Neural progenitor cell (in vitro differentiated cells): Measurements from ENCODE around the gene MBOAT1. TPM values are rescaled to one million over a fixed set of nuclear protein-coding genes. Genes with fewer than 3 reads are reported as not detected.

Experiments used
- DNase-seq: peaks from one replicate; pipeline ENCODE4 v3.0.0-alpha.2; 2016; ENCODE audit warnings: low spot score
- H2AFZ ChIP-seq: fragments of 200-600 bp; sonication (generic); replicated peaks from 2 replicates; pipeline ENCODE4 v1.6.1; 2016; ENCODE audit warnings: antibody characterized with exemption
- H3F3A ChIP-seq: fragments of 200-600 bp; sonication (generic); 2 replicates; pipeline ENCODE4 v1.6.1; 2016; ENCODE audit warnings: antibody characterized with exemption, low read depth
- H3K27ac ChIP-seq: fragments of 200-600 bp; sonication (generic); 2 replicates; pipeline ENCODE4 v1.5.1; 2016; ENCODE audit warnings: mild to moderate bottlenecking
- H3K27me3 ChIP-seq: fragments of 200-600 bp; sonication (generic); 2 replicates; pipeline ENCODE4 v1.6.1; 2016; ENCODE audit warnings: mild to moderate bottlenecking, moderate library complexity
- H3K36me3 ChIP-seq: fragments of 200-600 bp; sonication (generic); 2 replicates; pipeline ENCODE4 v1.5.1; 2016
- H3K4me1 ChIP-seq: fragments of 200-600 bp; sonication (generic); 2 replicates; pipeline ENCODE4 v1.6.1; 2016; ENCODE audit warnings: mixed run types
- H3K4me2 ChIP-seq: fragments of 200-600 bp; sonication (generic); 2 replicates; pipeline ENCODE4 v1.6.1; 2016
- H3K4me3 ChIP-seq: fragments of 200-600 bp; sonication (generic); 2 replicates; pipeline ENCODE4 v1.5.1; 2016
- H3K79me2 ChIP-seq: fragments of 200-600 bp; sonication (generic); 2 replicates; pipeline ENCODE4 v1.6.1; 2016; ENCODE audit warnings: low read depth
- H3K9ac ChIP-seq: fragments of 200-600 bp; sonication (generic); 2 replicates; pipeline ENCODE4 v1.6.1; 2016
- H3K9me3 ChIP-seq: fragments of 200-600 bp; sonication (generic); 2 replicates; pipeline ENCODE4 v1.5.1; 2016; ENCODE audit warnings: low read depth
- H4K20me1 ChIP-seq: fragments of 200-600 bp; sonication (generic); 2 replicates; pipeline ENCODE4 v1.6.1; 2016; ENCODE audit warnings: low read depth
- H3K27ac Mint-ChIP-seq: 3 replicates; pipeline ENCODE4 v1.8.0; 2021; ENCODE audit warnings: mixed read lengths
- H3K27me3 Mint-ChIP-seq: 2 replicates; pipeline ENCODE4 v1.8.0; 2022; ENCODE audit warnings: low read depth, mild to moderate bottlenecking, inconsistent platforms, moderate library complexity, mixed read lengths; ENCODE audit not compliant: insufficient read depth
- H3K36me3 Mint-ChIP-seq: 3 replicates; pipeline ENCODE4 v1.8.0; 2021; ENCODE audit warnings: mixed read lengths
- H3K4me1 Mint-ChIP-seq: 3 replicates; pipeline ENCODE4 v1.8.0; 2021; ENCODE audit warnings: mixed read lengths
- H3K4me3 Mint-ChIP-seq: 3 replicates; pipeline ENCODE4 v1.8.0; 2021; ENCODE audit warnings: mild to moderate bottlenecking, moderate library complexity, mixed read lengths
- H3K9me3 Mint-ChIP-seq: 3 replicates; pipeline ENCODE4 v1.8.0; 2020; ENCODE audit warnings: mixed read lengths
- EZH2 ChIP-seq: fragments of 200-600 bp; sonication (generic); IDR thresholded peaks from 2 replicates; pipeline ENCODE4 v1.6.1; 2017; ENCODE audit warnings: antibody characterized with exemption, mild to moderate bottlenecking, moderate library complexity
- EZH2phosphoT487 ChIP-seq: fragments of 200-600 bp; sonication (generic); IDR thresholded peaks from 2 replicates; pipeline ENCODE4 v1.6.1; 2017; ENCODE audit warnings: antibody characterized with exemption
- total RNA-seq: library from RNA; depleted of rRNA; stranded (reverse); fragments of >200 nt; gene quantifications from 2 replicates; pipeline ENCODE4 v1.2.3, GENCODE V29; 2015; ENCODE audit warnings: low replicate concordance
- TF ChIP-seq, protein P1 (sequence below): fragments of 200-600 bp; sonication (generic); IDR thresholded peaks from 2 replicates; pipeline ENCODE4 v1.5.1; 2017; ENCODE audit warnings: antibody characterized with exemption, mild to moderate bottlenecking

The MBOAT1 gene
- total RNA-seq, 1 donor from 2014 or later = 0.45 TPM

DNA sequence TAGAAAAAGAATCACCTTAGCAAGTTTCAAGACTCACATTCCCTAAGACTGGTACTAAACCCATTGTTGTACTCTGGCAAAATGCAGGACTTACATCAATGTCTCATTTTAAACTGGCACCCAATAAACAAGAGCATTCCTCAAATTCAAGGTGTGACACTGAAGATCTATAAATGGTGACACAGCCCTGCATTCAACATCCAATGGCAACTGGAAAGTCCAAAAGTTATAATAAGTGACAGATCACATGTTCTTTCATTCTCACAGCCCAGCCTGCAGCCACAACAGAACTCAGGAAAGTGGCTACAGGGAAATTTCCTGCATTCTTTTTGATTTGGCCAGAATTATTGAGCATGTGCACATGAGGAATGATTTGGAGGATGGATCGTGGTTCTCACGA lies 57.5 kb downstream of the MBOAT1 start:
- H3K27ac Mint-ChIP-seq = no peak overlapping the region
- Histone ChIP-seq H3K4me1 (peaks cover 2% of the 10 kb centered on the region), H3K27me3 (no peaks in the 10 kb centered on the region), H3K27ac (no peak overlapping the region), H3K9ac (no peak overlapping the region), H3K79me2 (no peaks in the 10 kb centered on the region), H4K20me1 (no peaks in the 10 kb centered on the region), H2AFZ (no peak overlapping the region), H3K4me3 (no peak overlapping the region), H3K4me2 (no peak overlapping the region), H3F3A (peaks cover 17% of the 10 kb centered on the region), H3K9me3 (no peaks in the 10 kb centered on the region), H3K36me3 (no peaks in the 10 kb centered on the region)
- TF ChIP-seq, protein P1, sequence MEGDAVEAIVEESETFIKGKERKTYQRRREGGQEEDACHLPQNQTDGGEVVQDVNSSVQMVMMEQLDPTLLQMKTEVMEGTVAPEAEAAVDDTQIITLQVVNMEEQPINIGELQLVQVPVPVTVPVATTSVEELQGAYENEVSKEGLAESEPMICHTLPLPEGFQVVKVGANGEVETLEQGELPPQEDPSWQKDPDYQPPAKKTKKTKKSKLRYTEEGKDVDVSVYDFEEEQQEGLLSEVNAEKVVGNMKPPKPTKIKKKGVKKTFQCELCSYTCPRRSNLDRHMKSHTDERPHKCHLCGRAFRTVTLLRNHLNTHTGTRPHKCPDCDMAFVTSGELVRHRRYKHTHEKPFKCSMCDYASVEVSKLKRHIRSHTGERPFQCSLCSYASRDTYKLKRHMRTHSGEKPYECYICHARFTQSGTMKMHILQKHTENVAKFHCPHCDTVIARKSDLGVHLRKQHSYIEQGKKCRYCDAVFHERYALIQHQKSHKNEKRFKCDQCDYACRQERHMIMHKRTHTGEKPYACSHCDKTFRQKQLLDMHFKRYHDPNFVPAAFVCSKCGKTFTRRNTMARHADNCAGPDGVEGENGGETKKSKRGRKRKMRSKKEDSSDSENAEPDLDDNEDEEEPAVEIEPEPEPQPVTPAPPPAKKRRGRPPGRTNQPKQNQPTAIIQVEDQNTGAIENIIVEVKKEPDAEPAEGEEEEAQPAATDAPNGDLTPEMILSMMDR = no peak
- TF ChIP-seq EZH2phosphoT487 (no peak), EZH2 (no peak)
- H3K27me3 Mint-ChIP-seq = peaks cover 2% of the 10 kb centered on the region
- H3K4me3 Mint-ChIP-seq = no peak overlapping the region
- no peaks in the 10 kb centered on the region for H3K36me3 Mint-ChIP-seq
- H3K9me3 Mint-ChIP-seq = no peaks in the 10 kb centered on the region
- no peaks in the 10 kb centered on the region for H3K4me1 Mint-ChIP-seq
- no peak for DNase-seq

GRCh38 chr6:20153194-20153593 lies 59.1 kb downstream of the MBOAT1 start:
- no peak for DNase-seq
- Mint-ChIP-seq H3K27me3 (peaks cover 2% of the 10 kb centered on the region), H3K4me3 (no peak overlapping the region), H3K9me3 (no peaks in the 10 kb centered on the region), H3K27ac (no peak overlapping the region), H3K4me1 (no peaks in the 10 kb centered on the region), H3K36me3 (no peaks in the 10 kb centered on the region)
- H3F3A ChIP-seq = peaks cover 17% of the 10 kb centered on the region
- no peaks in the 10 kb centered on the region for H3K4me1 ChIP-seq
- no peak overlapping the region for H3K4me2 ChIP-seq
- TF ChIP-seq EZH2phosphoT487 = no peak
- TF ChIP-seq, protein P1 = no peak
- no peak for TF ChIP-seq EZH2
- no peaks in the 10 kb centered on the region for H4K20me1 ChIP-seq
- H3K9ac ChIP-seq = no peak overlapping the region
- H3K79me2 ChIP-seq = no peaks in the 10 kb centered on the region
- H3K27me3 ChIP-seq = no peaks in the 10 kb centered on the region
- H2AFZ ChIP-seq = peak overlapping the region; percentile 20
- H3K4me3 ChIP-seq = no peak overlapping the region
- H3K36me3 ChIP-seq = no peaks in the 10 kb centered on the region
- no peak overlapping the region for H3K27ac ChIP-seq
- no peaks in the 10 kb centered on the region for H3K9me3 ChIP-seq

GRCh38 chr6:20148433-20148832 lies 63.8 kb downstream of the MBOAT1 start:
- Histone ChIP-seq H3F3A (peaks cover 14% of the 10 kb centered on the region), H3K27me3 (no peaks in the 10 kb centered on the region), H3K9me3 (no peaks in the 10 kb centered on the region), H3K4me1 (no peaks in the 10 kb centered on the region), H3K4me3 (no peak overlapping the region), H3K4me2 (no peak overlapping the region), H3K36me3 (no peaks in the 10 kb centered on the region), H3K27ac (no peak overlapping the region), H4K20me1 (no peaks in the 10 kb centered on the region), H2AFZ (no peak overlapping the region), H3K79me2 (no peaks in the 10 kb centered on the region), H3K9ac (no peak overlapping the region)
- H3K9me3 Mint-ChIP-seq = peaks cover 2% of the 10 kb centered on the region
- DNase-seq = no peak
- peaks cover 2% of the 10 kb centered on the region for H3K27me3 Mint-ChIP-seq
- no peak overlapping the region for H3K4me3 Mint-ChIP-seq
- no peak overlapping the region for H3K27ac Mint-ChIP-seq
- H3K36me3 Mint-ChIP-seq = no peaks in the 10 kb centered on the region
- TF ChIP-seq, protein P1 = no peak
- TF ChIP-seq EZH2phosphoT487 (no peak), EZH2 (no peak)
- H3K4me1 Mint-ChIP-seq = no peaks in the 10 kb centered on the region
